Effector CD8-positive, alpha-beta T cell (primary cell): ENCODE data around the gene EMILIN2.

Experiments
- DNase-seq: peaks from one replicate; lab custom pipeline; 2025; lab: John Stamatoyannopoulos, UW

EMILIN2 gene

GRCh38 chr18:2878656-2879330 lies 32.0 kb downstream of the EMILIN2 start:
- no peak for DNase-seq

DNA sequence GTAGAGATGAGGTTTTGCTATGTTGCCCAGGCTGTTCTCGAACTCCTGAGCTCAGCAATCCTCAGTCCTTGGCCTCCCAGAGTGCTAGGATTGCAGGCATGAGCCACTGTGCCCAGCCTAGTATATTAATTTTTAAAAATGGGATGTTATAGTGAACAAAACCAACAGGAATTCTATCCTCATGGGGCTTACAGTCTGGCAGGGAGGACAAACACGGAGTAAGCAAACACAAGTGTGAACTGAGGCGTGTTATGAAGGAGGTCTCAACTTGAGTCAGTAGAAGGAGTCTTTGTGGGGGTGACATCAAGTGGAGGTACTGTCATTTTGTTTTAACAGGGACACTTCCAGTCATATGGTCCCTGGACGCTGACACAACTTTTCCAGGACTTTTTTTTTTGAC lies 33.1 kb downstream of the EMILIN2 start:
- no peak for DNase-seq

DNA sequence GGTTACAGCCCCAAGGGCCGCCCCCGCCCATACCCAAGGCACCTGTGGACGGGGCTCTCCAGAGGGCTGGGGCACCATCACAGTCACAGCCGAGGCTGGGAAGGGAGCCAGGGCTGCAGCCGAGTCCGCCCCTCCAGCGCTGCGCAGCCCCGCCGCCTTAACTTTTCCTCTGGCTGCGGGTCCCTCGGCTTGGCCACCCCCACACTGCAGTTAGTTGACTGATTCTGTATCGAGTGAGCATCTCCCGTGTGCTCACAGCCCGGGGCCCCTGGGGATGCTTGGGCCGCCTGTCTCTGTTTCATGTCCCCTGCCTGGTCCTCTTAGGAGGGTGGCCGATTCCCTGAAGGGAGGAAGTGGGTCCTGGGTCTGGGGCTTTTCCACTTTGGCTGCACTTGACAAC lies 33.7 kb downstream of the EMILIN2 start:
- DNase-seq, result no peak

DNA sequence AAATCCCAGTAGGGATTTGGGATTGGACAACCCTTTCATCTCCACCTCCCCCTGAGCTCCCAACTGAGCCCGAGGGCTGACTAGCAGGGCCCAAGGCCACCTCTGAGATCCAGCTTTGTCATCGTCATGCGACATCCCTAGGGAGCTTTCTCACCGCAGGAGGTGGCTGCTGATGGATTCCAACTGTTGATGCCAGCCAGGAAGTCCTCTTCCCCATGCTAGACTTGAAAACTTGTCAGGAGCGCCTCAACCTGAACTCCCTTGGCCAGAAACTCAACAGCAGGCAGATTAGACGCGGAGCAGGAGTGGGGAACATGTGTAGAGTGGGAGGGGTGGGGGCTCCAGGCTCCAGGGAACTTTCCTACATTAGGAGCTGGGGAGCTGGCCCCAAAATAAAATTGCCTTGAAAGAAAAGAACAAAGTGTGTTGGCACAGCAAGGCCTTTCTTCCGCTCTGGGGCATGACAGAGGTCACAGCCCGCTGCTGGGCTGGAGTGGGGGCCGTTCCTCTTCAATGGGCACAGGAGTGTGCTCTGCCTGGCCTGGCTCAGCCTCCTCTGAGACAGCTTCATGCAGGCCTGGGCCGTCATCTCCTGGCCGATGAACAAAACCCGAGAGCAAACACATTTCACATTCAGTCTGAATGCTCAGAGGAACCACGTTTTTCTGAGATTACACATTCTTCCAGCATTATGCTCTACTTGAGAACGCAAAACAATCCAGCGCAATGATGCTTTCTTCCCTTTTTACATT lies 34.5 kb downstream of the EMILIN2 start:
- no peak for DNase-seq

GRCh38 chr18:2881840-2882195 lies 35.0 kb downstream of the EMILIN2 start:
- DNase-seq, result no peak

GRCh38 chr18:2882201-2882600 lies 35.4 kb downstream of the EMILIN2 start:
- no peak for DNase-seq

DNA sequence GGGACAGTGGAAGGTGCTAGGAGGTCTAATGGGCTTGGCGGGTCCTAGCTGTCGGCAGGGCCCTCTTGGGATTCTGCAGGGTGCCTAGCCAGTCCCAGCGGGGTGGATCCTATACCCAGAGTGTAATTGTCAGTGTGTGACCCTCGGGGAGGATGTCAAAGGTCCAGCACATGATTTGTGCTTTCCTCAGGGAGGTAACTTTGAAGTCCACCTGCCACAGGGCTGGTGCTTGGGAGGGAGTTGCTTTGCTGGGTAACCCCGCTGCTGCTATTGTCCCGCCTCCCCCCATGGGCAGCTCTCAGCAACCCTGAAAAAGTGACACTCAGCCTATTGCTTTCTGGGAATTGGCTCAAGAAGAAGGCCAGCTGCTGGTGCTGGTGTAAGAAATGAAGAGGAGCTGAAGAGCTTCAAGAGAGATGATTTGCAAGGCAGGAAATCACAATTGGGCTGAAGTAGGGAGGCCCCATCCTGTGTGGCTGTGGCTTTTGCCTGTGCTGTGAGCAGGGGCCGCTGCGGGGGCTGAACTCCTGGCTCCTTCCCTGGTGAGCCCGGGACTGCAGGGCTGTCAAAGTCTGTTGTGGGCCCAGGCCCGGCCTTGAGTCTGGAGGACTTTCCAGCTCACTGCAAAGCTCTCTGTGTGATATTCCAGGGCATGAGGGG lies 36.4 kb downstream of the EMILIN2 start:
- DNase-seq, result no peak

DNA sequence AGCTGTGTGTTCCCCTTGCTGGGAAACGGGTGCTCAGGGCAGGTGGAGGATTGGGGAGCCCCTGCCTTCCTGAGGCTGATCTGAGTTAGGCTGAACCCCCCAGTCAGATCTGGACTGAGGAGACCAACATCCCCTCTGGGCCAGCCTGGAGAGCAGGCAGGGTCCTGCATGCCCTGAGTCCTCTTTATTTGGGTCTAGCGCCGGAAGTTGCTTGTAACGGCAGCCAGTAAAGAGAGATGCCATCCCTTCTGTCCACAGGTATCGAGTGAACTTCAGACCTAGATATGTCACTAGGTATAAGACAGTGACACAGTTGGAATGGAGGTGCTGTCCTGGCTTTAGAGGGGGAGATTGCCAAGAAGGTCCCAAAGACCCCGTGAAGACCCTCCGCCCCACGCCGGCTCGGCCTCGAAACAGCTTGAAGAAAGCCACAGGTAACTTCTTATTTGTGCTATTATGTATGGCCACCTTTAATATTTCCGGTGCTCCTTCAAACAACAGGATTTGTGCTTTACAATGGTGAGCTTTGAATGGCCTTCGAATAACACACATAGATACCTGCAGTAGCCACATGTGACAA lies 38.0 kb downstream of the EMILIN2 start:
- DNase-seq, result no peak

DNA sequence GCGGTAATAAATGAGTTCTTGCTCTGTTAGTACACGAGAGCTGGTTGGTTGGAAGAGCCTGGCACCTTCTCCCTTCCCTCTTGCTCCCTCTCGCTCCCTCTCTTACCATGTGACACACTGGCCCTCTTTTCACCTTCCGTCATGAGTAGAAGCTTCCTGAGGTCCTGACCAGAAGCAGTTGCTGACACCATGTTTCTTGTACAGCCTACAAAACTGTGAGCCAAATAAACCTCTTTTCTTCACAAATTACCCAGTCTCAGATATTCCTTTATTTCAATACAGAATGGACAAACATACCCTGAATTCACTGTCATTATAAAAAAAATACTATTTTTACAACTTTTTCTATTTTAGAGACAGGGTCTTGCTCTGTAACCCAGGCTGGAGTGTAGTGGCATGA lies 40.7 kb downstream of the EMILIN2 start:
- no peak for DNase-seq

GRCh38 chr18:2889761-2890192 lies 43.0 kb downstream of the EMILIN2 start:
- DNase-seq, result no peak

- DNase-seq, result no peak
These were observed 43.8 kb downstream of the EMILIN2 start for GRCh38 chr18:2890606-2891005.

DNA sequence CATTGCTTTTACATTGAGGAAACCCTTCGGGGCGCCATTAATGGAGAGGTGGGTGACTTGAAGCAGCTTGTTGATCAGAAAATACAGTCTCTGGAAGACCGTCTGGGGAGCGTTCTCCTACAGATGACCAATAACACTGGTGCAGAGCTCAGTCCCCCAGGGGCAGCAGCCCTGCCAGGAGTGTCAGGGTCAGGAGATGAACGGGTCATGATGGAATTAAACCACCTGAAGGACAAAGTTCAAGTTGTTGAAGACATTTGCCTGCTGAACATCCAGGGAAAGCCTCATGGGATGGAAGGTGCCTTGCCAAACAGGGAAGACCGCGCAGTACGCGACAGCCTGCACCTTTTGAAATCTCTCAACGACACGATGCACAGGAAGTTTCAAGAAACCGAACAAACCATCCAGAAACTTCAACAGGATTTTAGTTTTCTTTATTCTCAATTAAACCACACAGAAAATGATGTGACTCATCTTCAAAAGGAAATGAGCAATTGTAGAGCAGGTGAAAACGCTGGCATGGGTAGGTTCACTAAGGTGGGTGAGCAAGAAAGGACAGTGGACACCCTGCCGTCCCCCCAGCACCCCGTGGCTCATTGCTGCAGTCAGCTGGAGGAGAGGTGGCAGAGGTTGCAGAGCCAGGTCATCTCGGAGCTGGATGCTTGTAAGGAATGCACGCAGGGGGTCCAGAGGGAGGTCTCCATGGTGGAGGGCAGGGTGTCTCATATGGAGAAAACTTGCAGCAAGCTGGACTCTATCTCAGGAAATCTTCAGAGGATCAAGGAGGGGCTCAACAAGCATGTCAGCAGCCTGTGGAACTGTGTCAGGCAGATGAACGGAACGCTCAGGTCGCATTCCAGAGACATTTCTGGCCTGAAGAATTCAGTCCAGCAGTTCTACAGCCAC lies 45.0 kb downstream of the EMILIN2 start:
- DNase-seq, result no peak

- no peak for DNase-seq
These were observed 46.2 kb downstream of the EMILIN2 start for GRCh38 chr18:2893056-2893455.

- no peak for DNase-seq
These were observed 46.9 kb downstream of the EMILIN2 start for GRCh38 chr18:2893676-2894075.

GRCh38 chr18:2894131-2894840 lies 47.5 kb downstream of the EMILIN2 start:
- DNase-seq, result no peak

- DNase-seq, result no peak
These were observed 48.1 kb downstream of the EMILIN2 start for GRCh38 chr18:2894841-2895370.

- DNase-seq, result no peak
These were observed 48.6 kb downstream of the EMILIN2 start for GRCh38 chr18:2895391-2895790.

GRCh38 chr18:2896990-2897389 lies 50.2 kb downstream of the EMILIN2 start:
- DNase-seq, result no peak

DNA sequence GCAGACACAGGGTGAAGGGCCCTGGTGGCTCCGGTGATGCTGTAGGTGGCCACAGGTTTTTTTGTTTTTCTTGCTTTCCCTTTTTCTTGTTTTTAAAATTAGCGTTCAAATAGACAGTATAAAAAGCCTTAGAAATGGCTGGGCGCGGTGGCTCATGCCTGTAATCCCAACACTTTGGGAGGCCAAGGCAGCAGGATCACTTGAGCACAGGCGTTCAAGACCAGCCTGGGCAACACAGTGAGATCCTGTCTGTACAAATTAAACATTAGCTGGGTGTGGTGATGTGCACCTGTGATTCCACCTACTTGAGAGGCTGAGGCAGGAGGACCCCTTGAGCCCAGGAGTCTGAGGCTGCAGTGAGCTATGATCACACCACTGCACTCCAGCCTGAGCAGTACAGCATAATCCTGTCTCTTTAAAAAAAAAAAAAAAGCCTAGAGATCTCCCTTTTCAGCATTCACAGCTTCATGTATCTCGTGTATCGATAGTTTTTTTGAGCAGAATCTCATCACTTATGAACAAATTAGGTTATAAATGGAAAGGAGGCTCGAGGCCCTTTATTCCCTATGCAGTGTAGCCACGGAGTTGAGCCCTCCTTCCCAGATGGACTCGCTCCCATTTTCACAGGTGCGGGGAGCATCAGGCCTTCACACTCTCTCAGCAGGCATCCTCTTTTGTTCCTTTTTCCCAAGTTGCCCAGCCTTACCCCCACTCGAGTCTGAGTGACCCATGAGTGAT lies 50.8 kb downstream of the EMILIN2 start:
- DNase-seq, result no peak

DNA sequence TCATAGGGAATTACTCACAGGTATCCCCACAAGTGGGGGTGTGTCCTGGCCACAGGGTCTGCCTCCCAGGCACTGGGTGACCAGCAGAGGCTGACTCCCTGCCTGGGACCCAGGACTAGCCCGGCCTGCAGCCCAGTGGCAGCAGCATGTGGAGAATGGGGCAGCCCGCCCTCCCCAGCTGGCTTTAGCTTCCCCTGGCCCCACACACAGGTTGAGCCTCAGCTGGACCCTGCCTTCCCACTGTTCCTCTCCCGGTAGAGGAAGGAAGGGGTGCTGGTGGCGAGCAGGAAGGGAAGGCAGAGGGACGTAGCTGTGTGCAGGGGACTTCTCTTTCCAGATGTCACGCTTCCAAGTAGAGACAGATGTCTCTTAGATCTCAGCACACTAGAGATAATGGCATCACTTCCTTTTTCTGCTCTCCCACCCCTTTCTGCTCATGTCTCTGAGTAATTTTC lies 51.4 kb downstream of the EMILIN2 start:
- no peak for DNase-seq
